Measurements from ENCODE around the gene SNAP29.
"Not testable (repeated sequence)": the region's sequence is repeated elsewhere in the genome, so short reads cannot be mapped to it uniquely, and the experiment has no call there.

The SNAP29 gene

GRCh38 chr22:20858615-20859416 is at the start of gene SNAP29, which contains the start of gene PI4KA:
SNAP29 (plus strand) TSS chr22:20859007; CDS start chr22:20859111, 104 bp downstream.
PI4KA (minus strand) TSS chr22:20858811; CDS start chr22:20858725, 86 bp downstream.
- peak; percentile 96 for DNase-seq

GRCh38 chr22:20809538-20810185 is 49.1 kb upstream of the SNAP29 start:
- no peak for DNase-seq

- no peak for DNase-seq
Measured at GRCh38 chr22:20810645-20811044, 48.2 kb upstream of the SNAP29 start.

DNA sequence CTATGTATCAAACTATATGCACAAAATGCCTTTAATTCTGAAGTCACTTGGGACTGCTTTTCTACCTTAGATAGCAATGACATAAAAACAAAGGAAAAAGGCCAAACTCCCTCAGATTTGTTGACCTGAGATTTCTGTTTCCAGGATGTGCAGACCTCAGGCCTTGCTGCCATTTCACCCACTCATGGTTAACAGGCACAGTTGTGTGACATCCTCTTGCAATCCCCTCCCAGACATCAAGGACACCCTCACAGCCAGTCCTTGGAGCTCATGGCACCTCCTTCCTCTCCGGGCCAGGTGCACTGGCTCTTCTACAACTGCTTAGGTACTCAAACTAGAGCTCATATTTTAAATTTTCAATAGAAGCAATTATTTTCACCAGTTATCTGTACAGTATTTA is 47.6 kb upstream of the SNAP29 start:
- no peak for DNase-seq

GRCh38 chr22:20811971-20812660 is 46.7 kb upstream of the SNAP29 start:
- no peak for DNase-seq

GRCh38 chr22:20813056-20813455 is 45.8 kb upstream of the SNAP29 start:
- DNase-seq: no peak

DNA sequence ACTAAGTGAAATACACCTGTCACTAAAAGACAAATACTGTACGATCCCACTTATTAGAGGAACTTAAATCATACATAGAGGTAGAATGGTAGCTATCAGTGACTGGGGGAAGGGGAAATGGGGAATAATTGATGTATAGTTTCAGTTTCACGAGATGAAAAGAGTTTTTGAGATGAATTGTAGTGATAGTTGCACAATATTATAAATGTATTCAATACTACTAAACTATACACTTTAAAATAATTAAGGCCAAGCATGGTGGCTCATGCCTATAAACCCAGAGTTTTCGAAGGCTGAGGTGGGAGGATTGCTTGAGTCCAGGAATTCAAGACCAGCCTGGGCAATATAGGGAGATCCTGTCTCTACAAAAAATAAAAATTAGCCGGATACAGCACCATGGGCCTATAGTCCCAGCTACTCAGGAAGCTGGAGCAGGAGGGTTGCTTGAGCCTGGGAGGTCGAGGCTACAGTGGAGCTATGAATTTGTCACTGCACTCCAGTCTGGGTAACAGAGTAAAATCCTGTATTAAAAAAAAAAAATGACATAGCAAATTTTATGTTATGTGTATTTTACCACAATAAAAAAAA is 44.5 kb upstream of the SNAP29 start:
- no peak for DNase-seq

- no peak for DNase-seq
Measured at GRCh38 chr22:20815477-20816050, 43.2 kb upstream of the SNAP29 start.

DNA sequence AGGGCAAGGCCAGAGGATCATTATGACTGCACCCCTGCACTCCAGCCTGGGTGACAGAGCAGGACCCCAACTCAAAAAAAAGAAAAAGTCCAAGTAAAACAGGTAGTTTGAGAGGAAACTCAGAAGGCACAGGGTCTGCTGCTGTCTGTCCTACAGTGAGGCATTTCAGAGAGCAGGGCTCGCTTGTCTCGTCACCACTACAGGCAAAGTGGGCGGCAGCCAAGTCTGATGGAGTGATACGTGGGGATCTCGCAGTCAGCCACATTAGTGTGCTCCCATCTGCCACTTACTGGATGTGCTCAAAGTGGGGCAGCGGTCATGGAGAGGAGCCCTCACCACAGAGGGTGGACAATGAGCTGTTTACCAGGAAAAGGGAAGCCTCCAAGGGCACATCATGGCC is 42.2 kb upstream of the SNAP29 start:
- DNase-seq: no peak

GRCh38 chr22:20818471-20818870 is 40.3 kb upstream of the SNAP29 start:
- no peak for DNase-seq

DNA sequence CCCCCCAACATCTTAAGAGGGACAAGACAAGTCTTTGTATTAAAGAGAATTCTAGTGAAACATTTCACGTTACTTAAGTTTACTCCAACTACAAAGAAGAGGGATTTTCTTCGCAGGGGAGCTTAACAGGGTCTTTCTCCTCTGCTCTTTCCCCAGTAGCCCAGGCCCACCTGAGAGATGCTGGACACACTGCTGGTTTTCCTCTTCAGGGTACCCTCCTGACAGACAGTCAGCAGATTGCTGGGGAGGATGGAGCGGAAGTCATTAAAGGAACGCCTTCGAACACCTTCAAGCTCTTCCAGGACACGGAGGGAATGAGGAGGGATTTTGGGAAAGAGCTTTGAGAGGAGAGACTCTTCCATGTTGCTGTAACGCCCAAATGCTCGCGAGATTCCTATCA is 39.3 kb upstream of the SNAP29 start:
- DNase-seq: no peak

- DNase-seq: not testable (repeated sequence)
Measured at GRCh38 chr22:20821717-20822239, 37.0 kb upstream of the SNAP29 start.

DNA sequence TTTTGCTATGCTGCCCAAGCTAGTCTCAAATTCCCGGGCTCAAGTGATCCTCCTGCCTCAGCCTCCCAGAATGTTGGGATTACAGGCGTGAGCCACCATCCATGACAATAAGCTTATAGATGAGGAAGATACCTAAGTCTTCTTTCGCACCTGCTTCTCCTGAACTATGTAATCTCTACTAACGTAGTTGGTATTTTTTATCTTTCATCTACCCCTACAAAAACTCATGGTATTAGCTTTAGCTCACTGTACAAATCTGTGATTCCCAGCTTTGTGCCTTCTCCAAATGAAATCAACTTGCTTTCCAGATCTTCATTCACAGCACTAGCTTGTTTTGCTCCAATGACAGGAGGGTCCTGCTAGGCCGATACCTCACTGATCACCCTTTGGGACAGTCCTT is 36.6 kb upstream of the SNAP29 start:
- no peak for DNase-seq

- no peak for DNase-seq
Measured at GRCh38 chr22:20823264-20823663, 35.5 kb upstream of the SNAP29 start.

DNA sequence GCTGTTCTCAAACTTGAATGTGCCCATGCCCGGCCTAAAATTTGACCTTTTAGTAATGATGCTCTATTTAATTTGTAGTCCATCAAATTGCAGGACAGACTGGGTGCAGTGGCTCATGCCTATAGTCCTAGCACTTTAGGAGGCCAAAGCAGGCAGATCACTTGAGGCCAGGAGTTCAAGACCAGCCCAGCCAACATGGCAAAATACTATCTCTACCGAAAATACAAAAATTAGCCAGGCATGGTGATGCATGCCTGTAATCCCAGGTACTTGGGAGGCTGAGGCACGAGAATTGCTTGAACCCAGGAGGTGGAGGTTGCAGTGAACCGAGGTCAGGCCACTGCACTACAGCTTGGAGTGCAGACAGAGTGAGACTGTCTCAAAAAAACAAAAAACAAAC is 33.6 kb upstream of the SNAP29 start:
- not testable (repeated sequence) for DNase-seq

- no peak for DNase-seq
Measured at GRCh38 chr22:20825624-20826023, 33.2 kb upstream of the SNAP29 start.

DNA sequence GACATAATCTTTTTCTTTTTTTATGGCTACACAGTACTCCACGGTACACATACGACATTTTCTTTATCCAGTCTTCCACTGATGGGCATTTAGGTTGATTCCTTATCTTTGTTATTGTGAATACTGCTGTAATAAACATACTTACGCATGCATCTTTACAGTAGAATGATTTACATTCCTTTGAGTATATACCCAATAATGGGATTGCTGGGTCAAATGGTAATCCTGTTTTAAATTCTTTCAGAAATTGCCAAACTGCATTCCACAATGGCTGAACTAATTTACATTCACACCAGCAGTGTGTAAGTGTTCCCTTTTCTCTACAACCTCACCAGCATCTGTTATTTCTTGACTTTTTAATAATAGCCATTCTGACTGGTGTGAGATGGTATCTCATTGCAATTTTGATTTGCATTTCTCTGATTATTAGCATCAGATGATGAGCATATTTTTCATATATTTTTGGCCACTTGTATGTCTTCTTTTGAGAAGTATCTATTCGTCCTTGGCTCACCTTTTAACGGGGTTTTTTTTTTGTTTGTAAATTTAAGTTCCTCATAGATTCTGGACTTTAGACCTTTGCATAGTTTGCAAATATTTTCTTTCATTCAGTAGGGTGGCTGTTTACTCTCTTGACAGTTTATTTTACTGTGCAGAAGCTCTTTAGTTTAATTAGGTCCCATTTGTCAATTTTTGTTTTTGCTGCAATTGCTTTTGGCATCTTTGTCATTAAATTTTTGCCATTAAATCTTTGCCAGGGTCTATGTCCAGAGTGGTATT is 32.2 kb upstream of the SNAP29 start:
- not testable (repeated sequence) for DNase-seq

DNA sequence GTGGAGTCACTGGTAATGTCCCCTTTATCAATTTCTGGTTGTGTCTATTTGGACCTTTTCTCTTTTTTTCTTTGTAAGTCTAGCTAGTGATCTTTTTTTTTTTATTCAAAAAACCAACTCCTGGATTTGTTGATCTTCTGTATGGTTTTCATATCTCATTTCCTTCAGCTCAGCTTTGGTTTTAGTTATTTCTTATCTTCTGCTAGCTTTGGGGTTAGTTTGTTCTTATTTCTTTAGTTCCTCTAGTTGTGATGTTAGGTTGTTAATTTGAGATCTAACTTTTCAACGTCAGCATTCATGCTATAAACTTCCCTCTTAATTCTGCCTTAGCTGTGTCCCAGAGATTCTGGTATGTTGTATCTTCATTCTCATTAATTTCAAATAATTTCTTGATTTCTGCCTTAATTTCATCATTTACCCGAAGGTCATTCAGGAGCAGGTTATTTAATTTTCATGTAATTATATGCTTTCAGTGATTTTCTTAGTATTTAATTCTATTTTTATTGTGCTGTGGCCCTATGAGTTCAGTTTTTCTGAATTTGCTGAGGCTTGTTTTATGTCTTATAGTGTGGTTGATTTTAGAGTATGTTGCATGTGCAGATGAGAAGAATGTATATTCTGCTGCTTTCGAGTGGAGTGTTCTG is 29.2 kb upstream of the SNAP29 start:
- no peak for DNase-seq

GRCh38 chr22:20833225-20833665 is 25.6 kb upstream of the SNAP29 start:
- DNase-seq: no peak

DNA sequence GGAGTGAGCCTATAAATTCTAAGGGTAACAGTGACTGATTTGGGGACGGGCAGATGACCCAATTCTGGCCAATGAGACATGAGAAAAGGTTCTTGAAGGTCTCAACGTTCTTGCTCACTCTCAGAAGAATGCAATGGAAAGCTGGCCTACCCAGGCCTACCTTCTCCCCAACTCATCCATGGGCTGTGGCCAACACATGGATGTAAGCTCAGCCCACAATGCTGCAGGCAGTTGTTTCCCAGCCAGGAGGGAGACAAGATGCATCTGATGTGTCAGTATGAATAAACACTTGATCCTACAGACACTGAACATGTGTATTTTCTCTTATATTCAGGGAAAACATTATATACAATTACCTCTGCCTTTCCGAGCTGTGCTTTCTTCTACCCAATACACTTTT is 24.6 kb upstream of the SNAP29 start:
- no peak for DNase-seq

DNA sequence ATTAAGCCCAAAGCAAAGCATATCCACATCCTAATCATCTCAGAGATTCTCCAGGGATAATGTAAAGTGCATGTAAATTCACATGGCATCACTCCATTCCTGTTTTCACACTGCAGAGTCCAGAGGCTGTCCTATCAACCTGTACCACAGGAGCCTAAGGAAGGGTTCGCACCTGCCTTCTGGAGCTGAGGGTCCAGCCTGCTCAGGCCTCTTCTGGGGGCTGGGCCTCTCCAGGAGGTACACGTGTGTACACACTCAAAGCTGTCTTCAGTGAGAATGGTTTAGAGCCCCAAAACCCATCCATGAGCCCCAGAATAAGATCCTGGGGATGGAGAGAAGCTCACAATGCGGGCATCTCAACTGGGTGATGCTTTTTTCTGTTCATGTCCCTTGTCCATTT is 24.1 kb upstream of the SNAP29 start:
- DNase-seq: no peak

Data from NCI-H2029 (cell line).